ENCODE measurements around the gene TPRX1. TPM values are rescaled to one million over a fixed set of nuclear protein-coding genes. Genes with fewer than 3 reads are reported as not detected.

Gene TPRX1
- total RNA-seq, 1 donor from 2014 or later, result not detected

DNA sequence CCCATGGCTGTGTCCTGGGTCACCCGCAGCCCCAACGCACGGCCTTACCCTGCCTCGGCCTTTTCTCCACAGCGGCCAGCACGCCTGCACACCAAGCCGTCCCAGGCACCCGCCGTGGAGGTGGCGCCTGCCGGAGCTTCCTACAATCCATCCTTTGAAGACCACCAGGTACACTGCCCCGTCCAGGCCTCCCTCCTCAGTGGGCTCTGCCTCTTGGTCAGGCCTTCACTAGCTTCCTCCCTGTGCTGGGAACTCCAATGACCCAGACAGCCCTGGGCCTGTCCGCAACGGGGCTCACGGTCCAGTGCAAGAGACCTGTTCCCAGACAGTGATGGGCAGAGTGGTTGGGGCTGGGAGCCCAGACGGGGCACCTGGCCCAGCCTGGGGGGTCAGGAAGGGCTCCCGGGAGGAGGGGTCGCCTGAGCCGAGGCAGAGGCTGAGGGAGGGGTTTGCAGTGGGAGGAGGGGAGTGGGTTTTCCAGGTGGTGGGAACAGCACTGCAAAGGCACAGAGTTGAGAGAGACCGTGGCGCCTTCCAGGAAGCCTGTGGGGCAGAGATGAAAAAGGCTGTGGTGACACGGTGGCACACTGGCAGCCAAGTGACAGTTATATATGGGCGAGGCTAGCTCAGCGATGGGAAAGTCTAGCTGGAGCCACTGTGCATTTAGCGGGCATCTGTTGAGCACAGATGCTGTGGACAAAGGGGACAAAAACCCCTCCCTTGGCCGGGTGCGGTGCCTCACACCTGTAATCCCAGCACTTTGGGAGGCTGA, 51.7 kb downstream of the TPRX1 start:
- no peak for ATAC-seq
- DNase-seq (ENCODE audit: low spot score), result no peak

Other genes starting within 250 kb of the TPRX1 start
- gene ZNF541, start 231.4 kb downstream of the TPRX1 start, total RNA-seq, result 0.08 TPM
- 6.7 TPM for gene BICRA, start 195.4 kb downstream of the TPRX1 start, total RNA-seq
- 6.3 TPM for gene EHD2, start 91.1 kb downstream of the TPRX1 start, total RNA-seq
- 80.3 TPM for gene NOP53, start 59.0 kb downstream of the TPRX1 start, total RNA-seq
- 62.9 TPM for gene SELENOW, start 25.8 kb downstream of the TPRX1 start, total RNA-seq
- gene CRX, start 17.4 kb upstream of the TPRX1 start, total RNA-seq, result not detected
- gene TPRX2, start 54.7 kb upstream of the TPRX1 start, total RNA-seq, result not detected
- gene SULT2A1, start 81.8 kb upstream of the TPRX1 start, total RNA-seq, result 347 TPM
- not detected for gene BSPH1, start 187.6 kb upstream of the TPRX1 start, total RNA-seq
- gene ELSPBP1, start 190.1 kb upstream of the TPRX1 start, total RNA-seq, result not detected
- gene CABP5, start 239.5 kb upstream of the TPRX1 start, total RNA-seq, result not detected

Data from left lobe of liver (tissue), 2 donors.